H9 (cell line): Measurements from ENCODE around the gene LRPPRC. TPM values are rescaled to one million over a fixed set of nuclear protein-coding genes. Genes with fewer than 3 reads are reported as not detected.

ENCODE experiments used
- DNase-seq: peaks from one replicate; pipeline ENCODE4 v3.0.0-alpha.2; 2017
- H2AFZ ChIP-seq: one replicate; pipeline ENCODE4 v1.6.1; 2013; ENCODE audit warnings: mild to moderate bottlenecking, low read length, control low read depth, moderate library complexity
- H2AK5ac ChIP-seq: 2 replicates; pipeline ENCODE4 v1.6.1; 2013; ENCODE audit warnings: low read length, control low read depth, mixed read lengths; ENCODE audit not compliant: insufficient read length
- H2BK120ac ChIP-seq: one replicate; pipeline ENCODE4 v1.6.1; 2013; ENCODE audit warnings: low read depth, mild to moderate bottlenecking, low read length, control low read depth, inconsistent platforms; ENCODE audit not compliant: poor library complexity, severe bottlenecking
- H2BK12ac ChIP-seq: 2 replicates; pipeline ENCODE4 v1.6.1; 2013; ENCODE audit warnings: low read length, control low read depth, mixed read lengths, low read depth; ENCODE audit not compliant: insufficient read length
- H2BK15ac ChIP-seq: 2 replicates; pipeline ENCODE4 v1.6.1; 2013; ENCODE audit warnings: low read depth, low read length, control low read depth
- H2BK20ac ChIP-seq: one replicate; pipeline ENCODE4 v1.6.1; 2013; ENCODE audit warnings: low read depth, mild to moderate bottlenecking, low read length, control low read depth, inconsistent platforms; ENCODE audit not compliant: poor library complexity, severe bottlenecking
- H2BK5ac ChIP-seq: 2 replicates; pipeline ENCODE4 v1.6.1; 2013; ENCODE audit warnings: low read length, control low read depth, mixed read lengths; ENCODE audit not compliant: insufficient read length
- H3K14ac ChIP-seq: 2 replicates; pipeline ENCODE4 v1.6.1; 2013; ENCODE audit warnings: low read length, control low read depth; ENCODE audit not compliant: insufficient read depth
- H3K18ac ChIP-seq: 2 replicates; pipeline ENCODE4 v1.6.1; 2013; ENCODE audit warnings: low read depth, mild to moderate bottlenecking, mixed read lengths, low read length, control low read depth; ENCODE audit not compliant: insufficient read length
- H3K23ac ChIP-seq: 2 replicates; pipeline ENCODE4 v1.6.1; 2013; ENCODE audit warnings: low read length, control low read depth, mixed read lengths, low read depth; ENCODE audit not compliant: insufficient read length
- H3K23me2 ChIP-seq: 2 replicates; pipeline ENCODE4 v1.6.1; 2013; ENCODE audit warnings: low read depth, mild to moderate bottlenecking, mixed read lengths, low read length, control low read depth; ENCODE audit not compliant: insufficient read length, poor library complexity, severe bottlenecking
- H3K27ac ChIP-seq: 2 replicates; pipeline ENCODE4 v1.5.1; 2013; ENCODE audit warnings: low read length, control low read depth, mixed read lengths, low read depth; ENCODE audit not compliant: insufficient read length
- H3K27me3 ChIP-seq: 2 replicates; pipeline ENCODE4 v1.6.1; 2013; ENCODE audit warnings: low read length, control low read depth, inconsistent platforms; ENCODE audit not compliant: insufficient read depth
- H3K4ac ChIP-seq: 2 replicates; pipeline ENCODE4 v1.6.1; 2013; ENCODE audit warnings: low read depth, mild to moderate bottlenecking, control low read depth, inconsistent platforms, low read length, moderate library complexity
- H3K4me1 ChIP-seq: 2 replicates; pipeline ENCODE4 v1.6.1; 2013; ENCODE audit warnings: low read length, control low read depth, inconsistent platforms; ENCODE audit not compliant: insufficient read depth
- H3K4me2 ChIP-seq: 2 replicates; pipeline ENCODE4 v1.6.1; 2013; ENCODE audit warnings: low read length, control low read depth, mixed read lengths; ENCODE audit not compliant: insufficient read length, insufficient read depth
- H3K56ac ChIP-seq: 2 replicates; pipeline ENCODE4 v1.6.1; 2013; ENCODE audit warnings: low read depth, mild to moderate bottlenecking, mixed read lengths, low read length, control low read depth; ENCODE audit not compliant: insufficient read length
- H3K79me1 ChIP-seq: 2 replicates; pipeline ENCODE4 v1.6.1; 2013; ENCODE audit warnings: low read depth, mild to moderate bottlenecking, moderate library complexity, low read length, control low read depth, inconsistent platforms; ENCODE audit not compliant: insufficient read depth, poor library complexity, severe bottlenecking
- H3K79me2 ChIP-seq: 2 replicates; pipeline ENCODE4 v1.6.1; 2013; ENCODE audit warnings: low read length, control low read depth, inconsistent platforms; ENCODE audit not compliant: insufficient read depth
- H3K9ac ChIP-seq: 2 replicates; pipeline ENCODE4 v1.6.1; 2013; ENCODE audit warnings: low read length, control low read depth, mixed read lengths; ENCODE audit not compliant: insufficient read length; ENCODE audit errors: extremely low read depth
- H3K9me3 ChIP-seq: one replicate; pipeline ENCODE4 v1.6.1; 2013; ENCODE audit warnings: low read depth, low read length, inconsistent platforms; ENCODE audit not compliant: control insufficient read depth
- H3T11ph ChIP-seq: one replicate; pipeline ENCODE4 v1.6.1; 2013; ENCODE audit warnings: mild to moderate bottlenecking, low read length, control low read depth, inconsistent platforms
- H4K20me1 ChIP-seq: one replicate; pipeline ENCODE4 v1.6.1; 2013; ENCODE audit not compliant: control insufficient read depth, insufficient read length, insufficient read depth
- H4K5ac ChIP-seq: 2 replicates; pipeline ENCODE4 v1.6.1; 2013; ENCODE audit warnings: low read depth, mild to moderate bottlenecking, mixed read lengths, low read length, control low read depth; ENCODE audit not compliant: insufficient read length
- H4K8ac ChIP-seq: replicated peaks from 2 replicates; pipeline ENCODE4 v1.6.1; 2013; ENCODE audit warnings: low read length, control low read depth, mixed read lengths, low read depth; ENCODE audit not compliant: insufficient read length
- H4K91ac ChIP-seq: 2 replicates; pipeline ENCODE4 v1.6.1; 2013; ENCODE audit warnings: low read depth, mild to moderate bottlenecking, moderate library complexity, mixed read lengths, low read length, control low read depth; ENCODE audit not compliant: insufficient read length
- H3K27ac Mint-ChIP-seq, 3 experiments: 2 replicates in 2 of 3; 3 replicates in 1 of 3; pipeline ENCODE4 v1.8.0; 2020 to 2021; ENCODE audit warnings: mixed read lengths in 3 of 3, mild to moderate bottlenecking in 1 of 3, moderate library complexity in 1 of 3
- H3K27me3 Mint-ChIP-seq: 2 replicates; pipeline ENCODE4 v1.8.0; 2021; ENCODE audit warnings: low read depth, mild to moderate bottlenecking, moderate library complexity, mixed read lengths
- H3K36me3 Mint-ChIP-seq, 3 experiments: 2 replicates in 2 of 3; 3 replicates in 1 of 3; pipeline ENCODE4 v1.8.0; 2020 to 2021; ENCODE audit warnings: low read depth in 3 of 3, mixed read lengths in 3 of 3; ENCODE audit not compliant: insufficient read depth in 1 of 3
- H3K4me1 Mint-ChIP-seq, 2 experiments: 2 replicates each; pipeline ENCODE4 v1.8.0; 2020; ENCODE audit warnings: mixed read lengths in 2 of 2
- H3K4me3 Mint-ChIP-seq, 2 experiments: 2 replicates in 1 of 2; 3 replicates in 1 of 2; pipeline ENCODE4 v1.8.0; 2020 to 2021; ENCODE audit warnings: mild to moderate bottlenecking in 2 of 2, mixed read lengths in 2 of 2, moderate library complexity in 1 of 2
- H3K9me3 Mint-ChIP-seq, 2 experiments: 2 replicates in 1 of 2; 3 replicates in 1 of 2; pipeline ENCODE4 v1.8.0; 2020; ENCODE audit warnings: mild to moderate bottlenecking in 2 of 2, mixed read lengths in 2 of 2, moderate library complexity in 1 of 2
- WGBS: extraction: QIAGEN DNeasy Blood & Tissue Kit; methylation state at CpG from one replicate; pipeline ENCODE4 v1.1.7; 2013; ENCODE audit warnings: missing lambda C conversion rate, low lambda C conversion rate, mixed read lengths; ENCODE audit not compliant: insufficient read length; ENCODE audit errors: extremely low coverage; 5-methylcytosine and 5-hydroxymethylcytosine counted together
- total RNA-seq: library from RNA; stranded (reverse); gene quantifications from 2 replicates; pipeline ENCODE4 v1.2.1, GENCODE V29; 2021
- TF ChIP-seq, protein P1 (sequence below): fragments of 200-600 bp; sonication (generic); conservative IDR thresholded peaks from 3 replicates; pipeline ENCODE4 v1.8.0; 2021; ENCODE audit warnings: antibody characterized with exemption, mild to moderate bottlenecking

LRPPRC gene
- total RNA-seq, 1 experiment from 2014 or later: 182 TPM

DNA sequence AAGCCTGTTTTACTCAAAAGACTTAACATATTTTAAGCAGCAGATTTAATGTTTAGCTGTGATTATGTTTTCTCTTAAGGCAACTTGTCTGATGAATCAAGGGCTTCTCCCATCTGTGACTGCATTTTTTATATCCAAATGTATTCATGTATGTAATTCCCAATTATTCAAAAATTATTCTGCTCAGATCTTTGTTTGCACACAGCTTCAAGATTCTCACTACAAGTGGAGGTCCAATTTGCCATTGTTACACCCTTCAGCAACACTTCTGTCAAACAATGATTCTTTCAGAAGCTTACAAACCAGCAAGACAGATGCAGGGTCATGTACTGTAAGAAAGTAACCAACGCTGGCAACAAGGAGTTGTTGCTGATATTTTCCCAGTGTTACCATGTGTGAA, 5.9 kb upstream of the LRPPRC start:
- no peak overlapping the region for H3K56ac ChIP-seq
- H4K91ac ChIP-seq: no peak overlapping the region
- no peak overlapping the region for H2BK12ac ChIP-seq
- TF ChIP-seq, protein P1, sequence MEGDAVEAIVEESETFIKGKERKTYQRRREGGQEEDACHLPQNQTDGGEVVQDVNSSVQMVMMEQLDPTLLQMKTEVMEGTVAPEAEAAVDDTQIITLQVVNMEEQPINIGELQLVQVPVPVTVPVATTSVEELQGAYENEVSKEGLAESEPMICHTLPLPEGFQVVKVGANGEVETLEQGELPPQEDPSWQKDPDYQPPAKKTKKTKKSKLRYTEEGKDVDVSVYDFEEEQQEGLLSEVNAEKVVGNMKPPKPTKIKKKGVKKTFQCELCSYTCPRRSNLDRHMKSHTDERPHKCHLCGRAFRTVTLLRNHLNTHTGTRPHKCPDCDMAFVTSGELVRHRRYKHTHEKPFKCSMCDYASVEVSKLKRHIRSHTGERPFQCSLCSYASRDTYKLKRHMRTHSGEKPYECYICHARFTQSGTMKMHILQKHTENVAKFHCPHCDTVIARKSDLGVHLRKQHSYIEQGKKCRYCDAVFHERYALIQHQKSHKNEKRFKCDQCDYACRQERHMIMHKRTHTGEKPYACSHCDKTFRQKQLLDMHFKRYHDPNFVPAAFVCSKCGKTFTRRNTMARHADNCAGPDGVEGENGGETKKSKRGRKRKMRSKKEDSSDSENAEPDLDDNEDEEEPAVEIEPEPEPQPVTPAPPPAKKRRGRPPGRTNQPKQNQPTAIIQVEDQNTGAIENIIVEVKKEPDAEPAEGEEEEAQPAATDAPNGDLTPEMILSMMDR: no peak
- no peak overlapping the region for H4K8ac ChIP-seq
- H3K9me3 Mint-ChIP-seq: no peaks in the 10 kb centered on the region
- H3K79me2 ChIP-seq: no peaks in the 10 kb centered on the region
- no peaks in the 10 kb centered on the region; a peak in 1 of 7 replicates for H3K36me3 Mint-ChIP-seq
- no peak overlapping the region for H3K18ac ChIP-seq
- H3K4me1 ChIP-seq: no peaks in the 10 kb centered on the region; the same call in 1 of the 2 replicates
- no peak overlapping the region for H2AFZ ChIP-seq
- H3T11ph ChIP-seq: no peak overlapping the region
- no peak overlapping the region for H2BK5ac ChIP-seq
- no peak overlapping the region for H3K23ac ChIP-seq
- no peaks in the 10 kb centered on the region for H3K9me3 ChIP-seq
- no peak overlapping the region for H2BK120ac ChIP-seq
- H3K27me3 Mint-ChIP-seq: no peaks in the 10 kb centered on the region; the same call in 1 of the 2 replicates
- no peak for DNase-seq
- H3K9ac ChIP-seq: no peak overlapping the region
- no peaks in the 10 kb centered on the region for H3K27me3 ChIP-seq
- no CpG with 5 or more reads among the region's 1 CpG for WGBS
- H3K4me2 ChIP-seq: no peak overlapping the region
- H4K20me1 ChIP-seq: no peaks in the 10 kb centered on the region
- H3K79me1 ChIP-seq: no peaks in the 10 kb centered on the region
- no peak overlapping the region for H3K4ac ChIP-seq
- no peak overlapping the region for H2BK20ac ChIP-seq
- H2BK15ac ChIP-seq: no peak overlapping the region
- no peak overlapping the region for H4K5ac ChIP-seq
- H3K27ac ChIP-seq: no peak overlapping the region
- H3K4me1 Mint-ChIP-seq: peaks cover 3 to 13% of the 10 kb centered on the region in 2 experiments; a peak in 3 of 4 replicates
- no peak overlapping the region for H3K14ac ChIP-seq
- no peak overlapping the region for H3K27ac Mint-ChIP-seq
- H3K4me3 Mint-ChIP-seq: no peak overlapping the region
- H2AK5ac ChIP-seq: no peak overlapping the region
- H3K23me2 ChIP-seq: no peaks in the 10 kb centered on the region
